HEK293 (cell line): Measurements from ENCODE around the gene SPATA1.
A peak's percentile ranks its signal among the peaks of the same experiment; 100 is the strongest.

Source experiments
- CTCF ChIA-PET: fragments of 350-600 bp; formaldehyde crosslinking; extraction: SDS; loops from one replicate; lab custom pipeline; 2021; ENCODE audit warnings: antibody characterized with exemption; lab: Yijun Ruan, JAX
- POLR2A ChIA-PET: fragments of 300-600 bp; formaldehyde crosslinking; extraction: SDS; loops from one replicate; lab custom pipeline; 2020; ENCODE audit warnings: antibody characterized with exemption, inconsistent platforms; lab: Yijun Ruan, JAX
- H3K27ac ChIP-seq: fragments of 200-500 bp; sonication (Bioruptor generic); 2 replicates; pipeline ENCODE4 v1.5.1; 2014; ENCODE audit warnings: low read depth, low read length, control low read depth, inconsistent platforms; ENCODE audit errors: extremely low read depth
- H3K36me3 ChIP-seq, 2 experiments: fragments of 200-500 bp in 1 of 2; sonication (Bioruptor generic) in 1 of 2; 1 replicate in 1 of 2; 2 replicates in 1 of 2; pipeline ENCODE4 v1.5.1; 2014 to 2017; ENCODE audit warnings: inconsistent platforms in 2 of 2, low read length in 2 of 2; ENCODE audit not compliant: control insufficient read depth in 2 of 2, insufficient read depth in 1 of 2
- H3K4me1 ChIP-seq: fragments of 200-500 bp; sonication (Bioruptor generic); 2 replicates; pipeline ENCODE4 v1.5.1; 2014; ENCODE audit warnings: mild to moderate bottlenecking, low read length, inconsistent platforms; ENCODE audit not compliant: control insufficient read depth, insufficient read depth
- H3K4me3 ChIP-seq: 2 replicates; pipeline ENCODE4 v1.5.1; 2011; ENCODE audit warnings: low read depth, mild to moderate bottlenecking, control low read depth, low read length, moderate library complexity
- H3K9me3 ChIP-seq: fragments of 200-500 bp; sonication (Bioruptor generic); 2 replicates; pipeline ENCODE4 v1.5.1; 2014; ENCODE audit warnings: low read depth, low read length, inconsistent platforms; ENCODE audit not compliant: control insufficient read depth, insufficient read depth
- GLIS2 ChIP-seq: fragments of 450-650 bp; formaldehyde crosslinking; IDR thresholded peaks from 2 replicates; pipeline ENCODE4 v1.5.1; 2016; ENCODE audit warnings: missing biosample characterization, missing genetic modification characterization
- PRDM6 ChIP-seq: fragments of 450-650 bp; formaldehyde crosslinking; IDR thresholded peaks from 2 replicates; pipeline ENCODE4 v1.5.1; 2017; ENCODE audit warnings: missing biosample characterization, missing genetic modification characterization
- SCRT2 ChIP-seq: fragments of 450-650 bp; formaldehyde crosslinking; IDR thresholded peaks from 2 replicates; pipeline ENCODE4 v1.5.1; 2016; ENCODE audit warnings: missing biosample characterization, missing genetic modification characterization
- SP2 ChIP-seq: fragments of 450-650 bp; formaldehyde crosslinking; IDR thresholded peaks from 2 replicates; pipeline ENCODE4 v1.5.1; 2016; ENCODE audit warnings: missing biosample characterization, missing genetic modification characterization
- SP7 ChIP-seq: fragments of 450-650 bp; formaldehyde crosslinking; IDR thresholded peaks from 2 replicates; pipeline ENCODE4 v1.5.1; 2016; ENCODE audit warnings: missing biosample characterization, missing genetic modification characterization
- TSHZ1 ChIP-seq: fragments of 450-650 bp; formaldehyde crosslinking; IDR thresholded peaks from 2 replicates; pipeline ENCODE4 v1.5.1; 2016; ENCODE audit warnings: missing biosample characterization, missing genetic modification characterization, borderline replicate concordance
- ZBTB11 ChIP-seq: fragments of 450-650 bp; formaldehyde crosslinking; conservative IDR thresholded peaks from 2 replicates; pipeline ENCODE4 v1.5.1; 2016; ENCODE audit warnings: low read depth, missing biosample characterization, missing genetic modification characterization
- ZBTB20 ChIP-seq: fragments of 450-650 bp; formaldehyde crosslinking; IDR thresholded peaks from 2 replicates; pipeline ENCODE4 v1.5.1; 2016; ENCODE audit warnings: missing biosample characterization, missing genetic modification characterization
- ZFP37 ChIP-seq: fragments of 450-650 bp; formaldehyde crosslinking; IDR thresholded peaks from 2 replicates; pipeline ENCODE4 v1.5.1; 2016; ENCODE audit warnings: missing biosample characterization, missing genetic modification characterization
- ZNF132 ChIP-seq: fragments of 450-650 bp; formaldehyde crosslinking; IDR thresholded peaks from 2 replicates; pipeline ENCODE4 v1.5.1; 2017; ENCODE audit warnings: missing biosample characterization, missing genetic modification characterization, borderline replicate concordance
- ZNF2 ChIP-seq: fragments of 450-650 bp; formaldehyde crosslinking; IDR thresholded peaks from 2 replicates; pipeline ENCODE4 v1.5.1; 2016; ENCODE audit warnings: missing biosample characterization, missing genetic modification characterization
- ZNF335 ChIP-seq: fragments of 450-650 bp; formaldehyde crosslinking; conservative IDR thresholded peaks from 2 replicates; pipeline ENCODE4 v1.5.1; 2016; ENCODE audit warnings: missing biosample characterization, missing genetic modification characterization
- ZNF501 ChIP-seq: fragments of 450-650 bp; formaldehyde crosslinking; IDR thresholded peaks from 2 replicates; pipeline ENCODE4 v1.5.1; 2016; ENCODE audit warnings: missing biosample characterization, missing genetic modification characterization
- ZNF518A ChIP-seq: fragments of 450-650 bp; formaldehyde crosslinking; conservative IDR thresholded peaks from 2 replicates; pipeline ENCODE4 v1.5.1; 2016; ENCODE audit warnings: low read depth, missing biosample characterization, missing genetic modification characterization
- ZNF560 ChIP-seq: fragments of 450-650 bp; formaldehyde crosslinking; IDR thresholded peaks from 2 replicates; pipeline ENCODE4 v1.5.1; 2017; ENCODE audit warnings: missing biosample characterization, missing genetic modification characterization, borderline replicate concordance
- ZNF610 ChIP-seq: fragments of 450-650 bp; formaldehyde crosslinking; IDR thresholded peaks from 2 replicates; pipeline ENCODE4 v1.5.1; 2016; ENCODE audit warnings: missing biosample characterization, missing genetic modification characterization, borderline replicate concordance
- ZNF792 ChIP-seq: fragments of 450-650 bp; formaldehyde crosslinking; IDR thresholded peaks from 2 replicates; pipeline ENCODE4 v1.5.1; 2016; ENCODE audit warnings: missing biosample characterization, missing genetic modification characterization
- ZNF843 ChIP-seq: fragments of 450-650 bp; formaldehyde crosslinking; IDR thresholded peaks from 2 replicates; pipeline ENCODE4 v1.5.1; 2016; ENCODE audit warnings: missing biosample characterization, missing genetic modification characterization
- ZSCAN30 ChIP-seq: fragments of 450-650 bp; IDR thresholded peaks from 2 replicates; pipeline ENCODE4 v1.5.1; 2018; ENCODE audit warnings: missing biosample characterization, mild to moderate bottlenecking, missing genetic modification characterization, moderate library complexity
- ZXDB ChIP-seq: fragments of 450-650 bp; formaldehyde crosslinking; IDR thresholded peaks from 2 replicates; pipeline ENCODE4 v1.5.1; 2016; ENCODE audit warnings: missing biosample characterization, missing genetic modification characterization

Gene SPATA1

GRCh38 chr1:84505493-84506001, 639 bp upstream of the SPATA1 start:
- Histone ChIP-seq H3K4me3 (peak overlapping the region; percentile 88), H3K27ac (peak overlapping the region; percentile 76), H3K36me3 (peaks cover 0 to 18% of the 10 kb centered on the region in 2 experiments; a peak in 1 of 3 replicates), H3K9me3 (no peaks in the 10 kb centered on the region), H3K4me1 (peaks cover 5% of the 10 kb centered on the region; the same call in 1 of the 2 replicates)
- CTCF ChIA-PET, result interaction anchor here (0.6 to 1.1 kb wide), 5 partner anchors 30 to 430 kb away, joined by 3 to 5 read pairs (median 3); partner anchors contain the start of gene CTBS
- POLR2A ChIA-PET, result interaction anchor here (0.6 to 2.2 kb wide), 10 partner anchors 8 to 68 kb away, joined by 3 to 20 read pairs (median 4); partner anchors contain the start of gene CTBS
- no peak for TF ChIP-seq PRDM6 (tag by site-specific recombination)
- TF ChIP-seq ZNF2 (tag by site-specific recombination), result 0 out of 2 replicates have a peak, but pooled peaks have one; percentile 44
- no peak for TF ChIP-seq ZNF132 (tag by site-specific recombination)
- TF ChIP-seq ZNF843, result no peak; the same call in 1 of the 2 replicates
- no peak for TF ChIP-seq ZNF518A (tag by site-specific recombination)
- peak; percentile 48; the same call in 1 of the 2 replicates for TF ChIP-seq SP2 (tag by site-specific recombination)
- TF ChIP-seq ZBTB20 (tag by site-specific recombination), result peak; percentile 36; the same call in 1 of the 2 replicates
- 0 out of 2 replicates have a peak, but pooled peaks have one; percentile 14 for TF ChIP-seq ZNF501 (tag by site-specific recombination)
- TF ChIP-seq GLIS2 (tag by site-specific recombination), result peak; percentile 13
- peak; percentile 29; the same call in 1 of the 2 replicates for TF ChIP-seq SCRT2 (tag by site-specific recombination)
- no peak for TF ChIP-seq TSHZ1
- no peak for TF ChIP-seq ZNF560 (tag by site-specific recombination)
- TF ChIP-seq ZNF335 (tag by site-specific recombination), result peak; percentile 58
- TF ChIP-seq ZNF792 (tag by site-specific recombination), result 0 out of 2 replicates have a peak, but pooled peaks have one; percentile 33
- peak; percentile 62; the same call in 1 of the 2 replicates for TF ChIP-seq ZSCAN30 (tag by site-specific recombination)
- TF ChIP-seq ZNF610 (tag by site-specific recombination), result 0 out of 2 replicates have a peak, but pooled peaks have one; percentile 49
- peak; percentile 31; the same call in 1 of the 2 replicates for TF ChIP-seq ZFP37 (tag by site-specific recombination)
- peak; percentile 56; the same call in 1 of the 2 replicates for TF ChIP-seq ZBTB11 (tag by site-specific recombination)
- TF ChIP-seq ZXDB (tag by site-specific recombination), result peak; percentile 53; the same call in 1 of the 2 replicates
- peak; percentile 40 for TF ChIP-seq SP7 (tag by site-specific recombination)
